GM10847 (cell line): ENCODE data around the gene FGF2.

Experiments
- POLR2A ChIP-seq: IDR thresholded peaks from 2 replicates; pipeline ENCODE4 v1.6.1; 2011; ENCODE audit not compliant: insufficient read length; ENCODE audit errors: extremely low read depth

The FGF2 gene

DNA sequence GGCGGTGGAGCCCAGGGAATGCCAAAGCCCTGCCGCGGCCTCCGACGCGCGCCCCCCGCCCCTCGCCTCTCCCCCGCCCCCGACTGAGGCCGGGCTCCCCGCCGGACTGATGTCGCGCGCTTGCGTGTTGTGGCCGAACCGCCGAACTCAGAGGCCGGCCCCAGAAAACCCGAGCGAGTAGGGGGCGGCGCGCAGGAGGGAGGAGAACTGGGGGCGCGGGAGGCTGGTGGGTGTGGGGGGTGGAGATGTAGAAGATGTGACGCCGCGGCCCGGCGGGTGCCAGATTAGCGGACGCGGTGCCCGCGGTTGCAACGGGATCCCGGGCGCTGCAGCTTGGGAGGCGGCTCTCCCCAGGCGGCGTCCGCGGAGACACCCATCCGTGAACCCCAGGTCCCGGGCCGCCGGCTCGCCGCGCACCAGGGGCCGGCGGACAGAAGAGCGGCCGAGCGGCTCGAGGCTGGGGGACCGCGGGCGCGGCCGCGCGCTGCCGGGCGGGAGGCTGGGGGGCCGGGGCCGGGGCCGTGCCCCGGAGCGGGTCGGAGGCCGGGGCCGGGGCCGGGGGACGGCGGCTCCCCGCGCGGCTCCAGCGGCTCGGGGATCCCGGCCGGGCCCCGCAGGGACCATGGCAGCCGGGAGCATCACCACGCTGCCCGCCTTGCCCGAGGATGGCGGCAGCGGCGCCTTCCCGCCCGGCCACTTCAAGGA lies at the start of gene FGF2:
Gene FGF2 (plus strand): TSS at position 279 of the 705 bp plus-strand sequence. CDS start 344 bp downstream, at position 623.
- no peak for TF ChIP-seq POLR2A

DNA sequence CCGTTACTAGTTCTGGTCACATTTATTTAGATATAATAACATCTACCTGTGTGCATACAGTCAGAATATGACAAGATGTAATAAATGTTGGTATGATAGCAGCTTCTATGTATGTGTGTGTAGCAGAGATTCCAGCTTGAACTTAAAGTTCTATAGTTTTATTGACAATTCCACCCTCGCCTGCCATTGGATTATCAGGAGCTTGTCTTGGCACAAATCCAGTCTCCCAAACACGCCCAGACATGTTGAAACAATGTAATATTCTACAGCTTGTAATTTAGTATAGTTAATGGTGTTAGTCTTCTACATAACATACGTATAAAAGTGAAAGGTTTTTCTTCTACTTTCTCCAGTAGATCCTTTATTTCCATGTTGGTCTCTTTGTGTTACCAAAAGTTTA lies 49.7 kb upstream of the FGF2 start:
- no peak for TF ChIP-seq POLR2A

- TF ChIP-seq POLR2A, result no peak
Observed at GRCh38 chr4:122777846-122778673, 48.6 kb upstream of the FGF2 start.

GRCh38 chr4:122781486-122781885 lies 45.1 kb upstream of the FGF2 start:
- no peak for TF ChIP-seq POLR2A

- TF ChIP-seq POLR2A, result no peak
Observed at GRCh38 chr4:122783301-122784215, 43.1 kb upstream of the FGF2 start.

DNA sequence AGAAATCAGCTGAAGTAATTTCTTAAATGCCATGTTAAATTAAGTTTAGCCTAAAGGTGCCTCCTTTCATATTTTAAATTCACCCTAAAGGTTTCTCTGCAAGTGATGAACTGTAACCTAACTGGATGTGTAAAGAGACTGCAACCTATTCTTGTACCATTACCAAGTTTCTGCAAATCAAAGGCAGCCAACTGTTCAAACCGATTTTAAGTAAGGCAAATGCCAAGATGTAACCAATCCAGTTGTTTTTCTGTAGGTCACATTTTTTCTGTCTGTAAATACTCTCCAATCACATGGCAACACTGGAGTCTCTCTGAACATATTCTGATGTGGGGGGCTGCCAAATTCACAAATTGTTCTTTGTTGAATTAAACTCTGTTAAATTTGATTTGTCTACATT lies 42.4 kb upstream of the FGF2 start:
- TF ChIP-seq POLR2A, result no peak

- TF ChIP-seq POLR2A, result no peak
Observed at GRCh38 chr4:122785099-122785498, 41.5 kb upstream of the FGF2 start.

- TF ChIP-seq POLR2A, result no peak
Observed at GRCh38 chr4:122787940-122788339, 38.7 kb upstream of the FGF2 start.

DNA sequence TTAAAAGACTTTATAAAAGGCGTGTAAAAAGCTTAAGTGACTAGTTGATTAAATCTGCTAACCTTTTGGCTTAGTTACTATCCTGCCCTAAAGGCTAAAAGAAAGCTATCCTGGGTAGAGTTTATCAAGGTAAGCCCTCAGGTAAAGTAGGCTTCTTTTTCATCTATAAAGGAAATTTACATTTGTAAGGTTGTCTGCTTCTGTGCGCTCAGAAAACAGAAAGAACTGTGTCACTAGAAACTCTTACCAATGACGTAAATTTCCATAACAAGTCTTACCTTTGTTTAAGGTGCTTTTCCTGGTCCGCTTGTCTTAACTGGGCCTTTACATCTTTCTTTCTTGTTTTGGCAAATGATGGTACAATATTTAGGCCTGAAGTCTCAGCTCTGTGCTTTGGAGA lies 37.7 kb upstream of the FGF2 start:
- TF ChIP-seq POLR2A, result no peak

- TF ChIP-seq POLR2A, result no peak
Observed at GRCh38 chr4:122793811-122794210, 32.8 kb upstream of the FGF2 start.

DNA sequence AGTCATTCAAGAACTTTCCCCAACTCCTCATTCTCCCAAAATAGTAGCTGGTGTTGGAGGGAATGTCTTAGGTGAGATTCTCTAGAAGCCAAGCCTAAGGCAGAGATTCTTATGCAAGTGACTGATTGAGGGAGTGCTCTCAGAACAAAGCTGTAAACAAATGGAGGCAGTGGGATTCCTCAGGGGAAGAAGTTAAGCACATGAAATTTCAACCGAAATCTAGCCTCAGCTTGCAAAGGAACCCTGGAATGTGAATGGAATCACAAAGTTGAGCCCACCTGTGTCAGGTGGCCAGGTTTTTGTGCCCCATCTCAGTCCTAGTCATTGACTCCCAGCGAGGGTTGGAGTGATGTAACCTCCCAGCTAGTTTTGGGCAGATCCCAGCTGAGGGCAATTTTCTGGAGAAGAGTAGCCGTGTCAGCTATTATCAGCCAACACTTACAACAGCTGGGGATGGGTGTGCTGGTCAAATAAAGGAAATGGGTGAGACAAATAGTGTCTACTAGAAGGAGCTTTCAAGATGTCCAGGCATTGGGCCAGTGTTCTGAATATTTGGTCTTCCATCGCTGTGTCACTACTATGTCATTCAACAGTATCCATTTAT lies 29.7 kb upstream of the FGF2 start:
- no peak for TF ChIP-seq POLR2A

DNA sequence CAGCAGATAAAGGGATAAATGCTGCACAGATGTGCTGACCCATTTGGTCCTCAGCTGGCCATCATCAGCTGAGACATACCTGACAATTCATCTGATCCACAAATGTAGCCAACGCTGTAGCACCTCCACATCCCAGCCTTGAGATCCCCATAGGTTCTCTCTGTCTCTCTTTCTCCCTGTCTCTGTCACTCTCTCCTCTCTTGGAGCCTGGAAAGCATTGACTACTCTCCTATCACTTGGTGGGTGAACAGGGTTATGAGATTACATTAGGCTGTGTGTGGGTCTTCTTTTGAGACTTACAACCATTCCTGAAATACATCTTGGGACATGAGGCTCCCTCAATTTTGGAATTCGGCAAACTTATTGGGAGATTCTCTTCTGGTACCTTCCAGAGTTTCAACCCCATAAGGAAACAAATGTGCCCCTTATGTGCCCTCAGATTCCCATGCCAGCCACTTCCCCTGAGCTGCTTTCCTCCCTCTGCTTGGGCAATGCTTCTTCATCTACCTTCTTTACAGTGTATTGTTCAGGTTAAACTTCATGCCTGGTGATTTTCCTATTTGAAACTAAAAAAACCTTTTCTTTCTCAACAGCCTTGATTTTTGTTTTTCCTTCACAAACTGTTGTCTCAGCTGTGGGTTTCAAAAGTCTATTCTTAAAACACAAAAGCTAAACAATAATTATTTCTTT lies 29.1 kb upstream of the FGF2 start:
- no peak for TF ChIP-seq POLR2A

- TF ChIP-seq POLR2A, result no peak
Observed at GRCh38 chr4:122798101-122798500, 28.5 kb upstream of the FGF2 start.

- TF ChIP-seq POLR2A, result no peak
Observed at GRCh38 chr4:122798917-122799316, 27.7 kb upstream of the FGF2 start.

DNA sequence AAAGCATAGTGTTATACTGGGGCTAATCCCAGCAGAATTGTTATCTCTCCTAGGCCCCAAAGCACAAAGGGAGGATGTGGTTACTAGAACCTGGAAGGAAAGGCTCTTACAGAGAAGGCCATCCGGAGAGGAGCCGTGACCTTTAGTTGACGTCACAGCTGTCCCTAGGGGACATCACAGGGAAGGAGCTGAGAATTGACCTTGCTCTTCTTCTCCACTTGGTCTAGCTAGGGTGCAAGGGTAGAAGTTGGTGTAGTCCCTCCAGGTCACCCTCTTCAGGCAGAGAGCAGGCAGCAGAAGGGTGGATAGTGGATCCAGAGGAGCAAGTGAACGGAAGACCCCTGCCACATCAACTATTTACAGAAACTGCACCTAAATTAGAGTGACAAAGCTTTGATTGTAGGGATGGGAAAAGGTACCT lies 22.8 kb upstream of the FGF2 start:
- no peak for TF ChIP-seq POLR2A
